Psoas muscle (tissue), 8 donors: ENCODE results near the gene CUL7. TPM values are rescaled to one million over a fixed set of nuclear protein-coding genes. Genes with fewer than 3 reads are reported as not detected.
"Not testable (repeated sequence)": the region's sequence is repeated elsewhere in the genome, so short reads cannot be mapped to it uniquely, and the experiment has no call there.

Source experiments
- ATAC-seq, 4 donors: fragments of 200-7000 bp; cut with Tn5 transposase; one replicate each; pipeline ENCODE4 v1.9.1; 2020; ENCODE audit warnings: moderate library complexity in 3 of 4, mild to moderate bottlenecking in 2 of 4
- DNase-seq, 2 donors: peaks; one replicate each; pipeline ENCODE4 v3.0.0-alpha.2; 2020
- H3K27ac ChIP-seq: fragments of 200-600 bp; one replicate; pipeline ENCODE4 v1.8.0; 2022
- H3K27me3 ChIP-seq, 3 donors: fragments of 200-600 bp in 1 of 3; one replicate each; pipeline versions ENCODE4 v1.6.1 to v1.8.0; 2013 to 2022; ENCODE audit warnings: low read length in 2 of 3, mild to moderate bottlenecking in 2 of 3, moderate library complexity in 1 of 3; ENCODE audit not compliant: insufficient read depth in 3 of 3
- H3K36me3 ChIP-seq, 2 donors: fragments of 200-600 bp in 1 of 2; one replicate each; pipeline versions ENCODE4 v1.6.1 to v1.8.0; 2013 to 2022; ENCODE audit warnings: low read depth in 1 of 2, mild to moderate bottlenecking in 1 of 2, moderate library complexity in 1 of 2; ENCODE audit not compliant: insufficient read depth in 1 of 2
- H3K4me1 ChIP-seq: fragments of 200-600 bp; one replicate; pipeline ENCODE4 v1.8.0; 2022
- H3K4me3 ChIP-seq: fragments of 200-600 bp; one replicate; pipeline ENCODE4 v1.8.0; 2022; ENCODE audit warnings: mild to moderate bottlenecking
- H3K9me3 ChIP-seq: fragments of 200-600 bp; one replicate; pipeline ENCODE4 v1.8.0; 2022
- WGBS, 3 donors: extraction: QIAGEN DNeasy Blood & Tissue Kit; methylation state at CpG; one replicate each; pipeline versions ENCODE4 v1.1.6 to v1.1.7; 2013; 5-methylcytosine and 5-hydroxymethylcytosine counted together
- intact Hi-C, 2 donors: fragments of 100-400 bp; cut with DNase I; formaldehyde crosslinking; loops; one replicate each; pipeline versions ENCODE4 v1.11.0 to v1.14.2; 2022
- polyA plus RNA-seq, 3 donors: library from polyadenylated mRNA; stranded (reverse); fragments of 200-250 nt; gene quantifications; one replicate each; pipeline ENCODE4 v1.2.3, GENCODE V29; 2013
- total RNA-seq, 4 donors: library from RNA; stranded (reverse); fragmentation: NEBNext Ultra II Directional in 2 of 4; extraction: Animal tissue kit (Norgen Biotek cat#: 25700) in 2 of 4; gene quantifications; one replicate each; pipeline versions ENCODE4 v1.2.1 to v1.2.4, GENCODE V29; 2021 to 2023
- TF ChIP-seq, protein P1 (sequence below): fragments of 200-600 bp; IDR thresholded peaks from one replicate; pipeline ENCODE4 v1.8.0; 2022; ENCODE audit warnings: antibody characterized with exemption
- donor health status: healthy with polysubstance abuse.
- donor health status: DM: no; HTN: no; CAD: no; lungs with moderate emphysema.
- donor health status: Bipolar disorder and iron deficiency.
- donor health status: healthy.
- donor health status: DM: yes; HTN: yes; CAD: no.
- donor health status: DM: no; HTN: no; CAD: no.
- donor health status: DM: no; HTN: no; CAD: no.
- donor health status: DM: yes; HTN: yes; CAD: no.

Gene CUL7
- total and polyA plus RNA-seq, 7 donors = 6.0 to 23.4 (median 11.5) TPM

- WGBS, 3 donors = 89 to 91% (median 91%) methylated on average over 9 of the region's 9 CpGs
- intact Hi-C loops = no loop called here
- DNase-seq (no peak), ATAC-seq (no peak)
- TF ChIP-seq, protein P1, sequence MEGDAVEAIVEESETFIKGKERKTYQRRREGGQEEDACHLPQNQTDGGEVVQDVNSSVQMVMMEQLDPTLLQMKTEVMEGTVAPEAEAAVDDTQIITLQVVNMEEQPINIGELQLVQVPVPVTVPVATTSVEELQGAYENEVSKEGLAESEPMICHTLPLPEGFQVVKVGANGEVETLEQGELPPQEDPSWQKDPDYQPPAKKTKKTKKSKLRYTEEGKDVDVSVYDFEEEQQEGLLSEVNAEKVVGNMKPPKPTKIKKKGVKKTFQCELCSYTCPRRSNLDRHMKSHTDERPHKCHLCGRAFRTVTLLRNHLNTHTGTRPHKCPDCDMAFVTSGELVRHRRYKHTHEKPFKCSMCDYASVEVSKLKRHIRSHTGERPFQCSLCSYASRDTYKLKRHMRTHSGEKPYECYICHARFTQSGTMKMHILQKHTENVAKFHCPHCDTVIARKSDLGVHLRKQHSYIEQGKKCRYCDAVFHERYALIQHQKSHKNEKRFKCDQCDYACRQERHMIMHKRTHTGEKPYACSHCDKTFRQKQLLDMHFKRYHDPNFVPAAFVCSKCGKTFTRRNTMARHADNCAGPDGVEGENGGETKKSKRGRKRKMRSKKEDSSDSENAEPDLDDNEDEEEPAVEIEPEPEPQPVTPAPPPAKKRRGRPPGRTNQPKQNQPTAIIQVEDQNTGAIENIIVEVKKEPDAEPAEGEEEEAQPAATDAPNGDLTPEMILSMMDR = no peak
- H3K9me3 ChIP-seq = no peaks in the 10 kb centered on the region
- H3K4me1 ChIP-seq = no peaks in the 10 kb centered on the region
- no peak overlapping the region for H3K4me3 ChIP-seq
- H3K36me3 ChIP-seq = peaks cover 6 to 66% of the 10 kb centered on the region in 2 donors
- H3K27me3 ChIP-seq = no peaks in the 10 kb centered on the region
- H3K27ac ChIP-seq = no peak overlapping the region
Measured at GRCh38 chr6:43007126-43007525, 46.5 kb downstream of the CUL7 start.

DNA sequence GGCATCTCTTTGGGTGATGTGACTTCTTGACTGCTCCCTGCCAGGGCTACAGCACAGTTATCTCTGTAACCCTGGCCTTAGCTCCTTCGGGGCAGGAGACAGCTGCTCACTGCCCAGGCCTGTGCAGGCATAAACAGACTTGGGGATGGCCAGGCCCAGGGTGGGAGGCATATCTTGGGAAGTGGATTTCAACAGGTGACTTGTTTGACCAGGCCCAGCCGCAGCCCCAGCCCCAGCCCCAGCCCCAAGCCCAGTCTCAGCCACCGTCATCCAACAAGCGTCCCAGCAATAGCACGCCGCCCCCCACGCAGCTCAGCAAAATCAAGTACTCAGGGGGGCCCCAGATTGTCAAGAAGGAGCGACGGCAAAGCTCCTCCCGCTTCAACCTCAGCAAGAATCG, 47.4 kb downstream of the CUL7 start:
- TF ChIP-seq, protein P1 = no peak
- no peak overlapping the region for H3K4me3 ChIP-seq
- H3K27ac ChIP-seq = no peak overlapping the region
- H3K9me3 ChIP-seq = no peaks in the 10 kb centered on the region
- H3K27me3 ChIP-seq = no peaks in the 10 kb centered on the region
- DNase-seq (no peak), ATAC-seq (no peak)
- 92 to 93% (median 93%) methylated on average over 11 of the region's 11 CpGs for WGBS, 3 donors
- H3K36me3 ChIP-seq = peaks cover 4 to 57% of the 10 kb centered on the region in 2 donors
- intact Hi-C loops = no loop called here
- H3K4me1 ChIP-seq = no peaks in the 10 kb centered on the region

DNA sequence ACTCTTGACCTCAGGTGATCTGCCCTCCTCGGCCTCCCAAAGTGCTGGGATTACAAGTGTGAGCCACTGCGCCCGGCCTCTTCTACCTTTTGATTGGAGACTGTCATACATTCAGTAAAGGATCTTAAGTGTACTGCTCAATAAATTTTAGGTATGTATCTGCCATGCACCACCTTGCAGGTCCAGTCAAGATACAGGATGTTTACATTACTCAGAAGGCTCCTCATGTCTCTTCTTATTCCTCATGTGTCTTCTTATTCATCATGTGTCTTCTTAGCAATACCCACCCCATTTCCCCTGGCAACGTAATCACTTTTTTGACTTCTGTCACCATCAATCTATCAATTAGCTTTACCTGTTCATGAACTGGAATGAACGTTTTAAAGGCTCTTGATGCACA, 47.8 kb downstream of the CUL7 start:
- TF ChIP-seq, protein P1 = no peak
- ATAC-seq (no peak), DNase-seq (no peak)
- H3K27me3 ChIP-seq = no peaks in the 10 kb centered on the region
- 83 to 95% (median 88%) methylated on average over 5 of the region's 5 CpGs for WGBS, 3 donors
- H3K4me3 ChIP-seq = no peak overlapping the region
- no peaks in the 10 kb centered on the region for H3K9me3 ChIP-seq
- H3K36me3 ChIP-seq = peaks cover 2 to 53% of the 10 kb centered on the region in 2 donors
- intact Hi-C loops = no loop called here
- H3K4me1 ChIP-seq = no peaks in the 10 kb centered on the region
- no peak overlapping the region for H3K27ac ChIP-seq

GRCh38 chr6:43001843-43002242, 51.8 kb downstream of the CUL7 start:
- Histone ChIP-seq H3K4me3 (no peak overlapping the region), H3K27me3 (no peaks in the 10 kb centered on the region), H3K9me3 (no peaks in the 10 kb centered on the region), H3K27ac (no peak overlapping the region), H3K36me3 (peaks cover 0 to 13% of the 10 kb centered on the region in 2 donors), H3K4me1 (no peaks in the 10 kb centered on the region)
- DNase-seq (no peak), ATAC-seq (no peak)
- intact Hi-C loops = no loop called here
- WGBS, 3 donors = 93 to 95% (median 94%) methylated on average over 8 of the region's 8 CpGs
- TF ChIP-seq, protein P1 = no peak

DNA sequence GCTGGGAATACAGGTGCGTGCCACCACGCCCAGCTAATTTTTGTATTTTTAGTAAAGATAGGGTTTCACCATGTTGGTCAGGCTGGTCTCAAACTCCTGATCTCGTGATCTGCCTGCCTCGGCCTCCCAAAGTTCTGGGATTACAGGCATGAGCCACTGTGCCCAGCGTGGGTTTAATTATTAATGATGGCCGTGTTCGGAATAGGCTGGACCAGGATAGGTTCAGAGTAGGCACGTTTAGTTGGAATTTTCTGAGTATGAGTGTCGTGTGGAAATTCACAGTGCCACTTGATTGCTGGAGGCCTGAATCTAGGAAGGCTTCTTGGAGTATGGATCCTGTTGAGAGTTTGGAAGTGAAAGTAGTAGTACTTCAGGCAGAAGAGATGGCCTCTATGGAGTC, 55.4 kb downstream of the CUL7 start:
- H3K4me1 ChIP-seq, DNase-seq, H3K27me3 ChIP-seq, ATAC-seq, H3K9me3 ChIP-seq, H3K27ac ChIP-seq, intact Hi-C loops, H3K4me3 ChIP-seq, H3K36me3 ChIP-seq: not testable (repeated sequence)
- WGBS, 3 donors = 89 to 94% (median 93%) methylated on average over 9 of the region's 9 CpGs
